ENCODE results near the gene FOSL1.

FOSL1 gene

DNA sequence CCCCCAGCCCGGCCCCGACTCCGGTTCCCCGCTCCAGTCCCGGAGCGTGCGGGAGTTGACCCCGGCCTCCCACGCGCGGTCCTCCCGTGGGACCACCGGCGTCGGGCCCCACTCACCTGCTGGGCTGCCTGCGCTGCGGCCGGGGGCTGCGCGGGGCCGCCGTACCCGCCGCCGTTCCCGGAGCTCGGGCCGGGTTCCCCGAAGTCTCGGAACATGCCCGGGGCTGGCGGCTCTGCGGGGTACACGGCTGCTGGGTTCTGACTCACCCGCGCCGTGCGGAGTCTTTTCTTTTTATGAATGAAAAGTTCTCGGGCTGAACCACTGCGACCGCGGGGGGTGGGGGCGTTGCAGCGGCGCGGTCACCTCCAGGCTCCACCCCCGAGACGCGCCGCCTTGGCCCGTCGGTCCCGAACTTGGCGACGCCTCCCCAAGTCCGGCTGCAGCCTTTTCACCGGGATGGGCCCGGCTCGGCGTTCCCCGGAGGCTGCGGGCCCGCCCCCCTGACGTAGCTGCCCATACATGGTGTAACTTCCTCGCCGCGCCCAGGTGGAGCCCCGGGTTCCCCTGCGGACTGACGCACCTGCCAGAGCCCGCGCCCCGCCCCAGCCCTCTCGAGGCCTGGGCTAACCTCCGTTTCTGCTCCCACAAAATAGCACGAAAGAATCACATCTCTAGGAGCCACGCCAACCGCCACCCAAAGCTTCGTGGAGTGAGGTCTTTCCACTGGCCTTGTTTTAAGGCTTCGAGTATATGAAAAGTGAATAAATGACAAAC lies at the start of gene FOSL1:
Gene FOSL1 (minus strand): TSS at position 264 of the 774 bp plus-strand sequence. CDS start 49 bp downstream, at position 215.
- H3K9me3 Mint-ChIP-seq: no peaks in the 10 kb centered on the region
- peak within 1 kb of the TSS; percentile 95 for H3K27ac Mint-ChIP-seq
- no peaks in the 10 kb centered on the region for H3K27me3 Mint-ChIP-seq
- peak within 1 kb of the TSS; percentile 85 for H3K4me3 Mint-ChIP-seq
- H3K36me3 Mint-ChIP-seq (ENCODE audit: low read depth): peaks cover 37% of the 10 kb centered on the region
- peaks cover 47% of the 10 kb centered on the region for H3K4me1 Mint-ChIP-seq (ENCODE audit: low read depth)
- DNase-seq: peak; percentile 95

DNA sequence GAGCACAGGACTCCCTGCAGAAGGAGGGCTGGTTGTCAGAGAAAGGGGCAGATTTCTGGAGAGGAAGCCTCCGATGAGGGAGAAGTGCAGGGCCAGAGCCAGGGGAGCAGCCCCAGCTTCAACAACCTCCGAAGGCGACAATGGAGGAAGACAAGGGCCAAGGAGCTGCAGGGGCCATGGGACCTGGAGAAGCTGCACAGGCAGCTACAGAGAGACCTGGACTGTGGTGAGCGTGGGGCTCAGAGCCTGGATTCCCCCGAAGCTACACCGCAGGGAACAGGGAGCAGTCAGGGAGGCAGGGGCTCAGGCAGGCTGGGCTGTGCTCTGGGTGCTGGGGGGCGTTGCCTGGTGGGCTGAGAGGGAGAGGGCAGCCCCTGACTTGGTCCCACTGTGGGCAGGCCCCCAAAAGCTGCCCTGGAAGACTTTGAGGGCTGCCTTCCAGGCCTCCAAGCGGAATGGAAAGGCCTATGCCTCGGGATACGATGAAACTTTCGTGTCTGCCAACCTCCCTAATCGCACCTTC lies 47.5 kb upstream of the FOSL1 start:
- no peak for DNase-seq
- Mint-ChIP-seq H3K4me3 (no peak overlapping the region), H3K9me3 (no peaks in the 10 kb centered on the region), H3K4me1 (ENCODE audit: low read depth) (no peaks in the 10 kb centered on the region), H3K27ac (no peak overlapping the region), H3K27me3 (no peaks in the 10 kb centered on the region), H3K36me3 (ENCODE audit: low read depth) (no peaks in the 10 kb centered on the region)

DNA sequence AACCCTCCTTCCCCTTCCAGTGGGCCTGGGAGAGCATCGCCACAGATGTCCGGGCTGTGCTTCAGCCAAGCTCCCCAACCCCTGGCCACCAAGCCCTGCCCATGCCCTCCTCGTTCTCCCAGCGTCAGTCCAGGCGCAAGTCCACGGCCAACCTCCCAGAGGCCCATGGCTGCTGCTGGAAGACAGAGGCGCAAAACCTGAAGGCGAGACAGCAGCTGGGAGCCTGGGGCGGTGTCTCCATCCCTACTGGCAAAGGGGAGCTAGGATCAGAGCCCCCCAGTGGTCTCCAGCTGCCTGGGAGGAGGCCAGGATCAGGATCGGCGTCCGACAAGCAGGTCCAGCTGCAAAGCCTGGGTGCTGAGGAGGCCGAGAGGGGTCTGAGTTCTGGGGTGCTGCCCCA lies 46.9 kb upstream of the FOSL1 start:
- Mint-ChIP-seq H3K4me1 (ENCODE audit: low read depth) (no peaks in the 10 kb centered on the region), H3K36me3 (ENCODE audit: low read depth) (no peaks in the 10 kb centered on the region), H3K4me3 (no peak overlapping the region), H3K27ac (no peak overlapping the region), H3K9me3 (no peaks in the 10 kb centered on the region), H3K27me3 (no peaks in the 10 kb centered on the region)
- no peak for DNase-seq

DNA sequence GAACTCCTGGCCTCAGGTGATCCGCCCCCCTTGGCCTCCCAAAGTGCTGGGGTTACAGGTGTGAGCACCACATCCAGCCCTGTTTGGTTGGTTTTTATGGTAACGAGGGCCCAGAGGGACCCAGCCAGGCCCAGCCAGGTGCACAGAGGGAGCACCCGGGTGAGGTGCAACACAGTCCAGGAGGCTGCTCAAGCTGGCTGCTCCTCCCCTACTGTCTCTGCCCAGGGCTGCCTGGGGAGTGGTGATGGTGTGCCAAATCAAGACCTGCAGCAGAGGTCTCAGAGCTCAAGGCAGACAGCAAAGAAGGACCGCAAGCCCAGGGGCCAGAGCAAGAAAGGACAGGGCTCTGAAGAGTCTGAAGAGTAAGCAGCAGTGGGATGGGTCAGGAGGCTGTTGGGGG lies 46.5 kb upstream of the FOSL1 start:
- Mint-ChIP-seq H3K4me3 (no peak overlapping the region), H3K27ac (no peak overlapping the region), H3K4me1 (ENCODE audit: low read depth) (peaks cover under 1% of the 10 kb centered on the region), H3K9me3 (no peaks in the 10 kb centered on the region), H3K36me3 (ENCODE audit: low read depth) (no peaks in the 10 kb centered on the region), H3K27me3 (no peaks in the 10 kb centered on the region)
- DNase-seq: no peak

DNA sequence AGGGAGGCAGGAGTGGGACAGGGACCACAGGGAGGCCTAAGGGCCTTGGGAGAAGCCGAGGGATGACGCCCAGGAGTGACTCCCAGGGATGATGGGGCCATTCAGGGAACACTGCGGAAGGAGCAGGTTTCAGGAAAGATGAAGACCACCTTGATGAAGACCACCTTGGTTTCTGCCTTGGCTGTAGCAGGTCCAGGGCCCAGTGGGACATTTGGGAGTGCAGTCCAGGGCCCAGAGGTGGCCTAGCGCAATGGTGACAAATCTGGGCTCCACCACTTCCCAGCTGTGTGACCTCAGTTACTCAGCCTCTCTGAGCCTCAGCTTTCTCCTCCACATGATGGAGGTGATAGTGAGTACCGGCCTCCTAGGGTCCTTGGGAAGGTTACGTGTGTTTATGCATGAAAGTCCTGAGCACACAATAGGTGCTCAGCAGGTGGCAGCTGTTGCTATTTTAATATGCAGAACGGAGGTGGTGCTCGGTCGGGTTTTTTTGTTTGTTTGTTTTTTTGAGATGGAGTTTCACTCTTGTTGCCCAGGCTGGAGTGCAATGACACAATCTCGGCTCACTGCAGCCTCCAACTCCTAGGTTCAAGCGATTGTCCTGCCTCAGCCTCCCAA lies 45.9 kb upstream of the FOSL1 start:
- no peak overlapping the region for H3K4me3 Mint-ChIP-seq
- H3K9me3 Mint-ChIP-seq: no peaks in the 10 kb centered on the region
- H3K27me3 Mint-ChIP-seq: no peaks in the 10 kb centered on the region
- H3K4me1 Mint-ChIP-seq (ENCODE audit: low read depth): peaks cover 7% of the 10 kb centered on the region
- no peaks in the 10 kb centered on the region for H3K36me3 Mint-ChIP-seq (ENCODE audit: low read depth)
- H3K27ac Mint-ChIP-seq: no peak overlapping the region
- DNase-seq: no peak

DNA sequence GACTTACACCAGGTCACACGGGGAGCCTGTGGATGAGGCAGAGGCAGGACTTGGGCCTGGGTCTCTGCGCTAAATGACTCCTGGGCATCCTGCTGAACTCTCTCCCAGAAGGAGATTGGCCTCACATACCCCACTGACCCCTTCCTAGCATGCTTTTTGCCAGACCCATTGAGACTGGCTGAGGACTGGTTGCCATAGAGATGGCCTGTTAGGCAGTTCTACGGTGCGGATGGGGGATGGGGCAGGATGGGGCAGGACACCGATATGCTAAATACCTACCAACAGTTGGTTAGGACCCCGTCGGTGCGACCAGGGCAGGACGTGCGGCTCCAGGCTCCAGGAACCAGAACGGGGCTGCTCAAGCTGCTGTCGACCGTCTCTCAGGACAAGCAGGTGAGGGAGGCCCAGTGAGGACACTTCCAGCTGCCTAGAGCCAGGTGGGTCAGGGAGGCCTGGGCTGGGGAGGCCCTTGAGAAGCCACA lies 45.3 kb upstream of the FOSL1 start, which contains the start of gene TSGA10IP:
Gene TSGA10IP (plus strand): TSS at position 51 of the 482 bp plus-strand sequence. CDS start 196 bp downstream, at position 247.
- no peaks in the 10 kb centered on the region for H3K36me3 Mint-ChIP-seq (ENCODE audit: low read depth)
- H3K27ac Mint-ChIP-seq: peak within 1 kb of the TSS; percentile 22
- peaks cover 8% of the 10 kb centered on the region for H3K4me1 Mint-ChIP-seq (ENCODE audit: low read depth)
- no peaks in the 10 kb centered on the region for H3K9me3 Mint-ChIP-seq
- no peak within 1 kb of the TSS for H3K4me3 Mint-ChIP-seq
- H3K27me3 Mint-ChIP-seq: no peaks in the 10 kb centered on the region
- no peak for DNase-seq

DNA sequence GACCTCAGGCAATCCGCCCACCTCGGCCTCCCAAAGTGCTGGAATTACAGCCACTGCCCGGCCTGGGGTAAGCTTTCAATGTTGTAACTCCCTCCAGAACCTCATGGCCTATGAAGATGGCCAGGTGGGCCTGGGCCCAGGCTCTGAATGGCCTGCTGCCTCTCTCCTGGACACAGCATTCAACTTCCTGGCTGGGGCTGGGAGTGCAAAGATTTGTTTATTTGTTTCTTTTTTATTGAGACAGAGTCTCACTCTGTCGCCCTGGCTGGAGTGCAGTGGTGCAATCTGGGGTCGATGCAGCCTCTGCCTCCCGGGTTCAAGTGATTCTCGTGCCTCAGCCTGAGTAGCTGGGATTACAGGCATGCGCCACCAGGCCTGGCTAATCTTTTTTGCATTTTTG lies 44.6 kb upstream of the FOSL1 start:
- H3K27ac Mint-ChIP-seq: peak overlapping the region; percentile 22
- H3K27me3 Mint-ChIP-seq: no peaks in the 10 kb centered on the region

DNA sequence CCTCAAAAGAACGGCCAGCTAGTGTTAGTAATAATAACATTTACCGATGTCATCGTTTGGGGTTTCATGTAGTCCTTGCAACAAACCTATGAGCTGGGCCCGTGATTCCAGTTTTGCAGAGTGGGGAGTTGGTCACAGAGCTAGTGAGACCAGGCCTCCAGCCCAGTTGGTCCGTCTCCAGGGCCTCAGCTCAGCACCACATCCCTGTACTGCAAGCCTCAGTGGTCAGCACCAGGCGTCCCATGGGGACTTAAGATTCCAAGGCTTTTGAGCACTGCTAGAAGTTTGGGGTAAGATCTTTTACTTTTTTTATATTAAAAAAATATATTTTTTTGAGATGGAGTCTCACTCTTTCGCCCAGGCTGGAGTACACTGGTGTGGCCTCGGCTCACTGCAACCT lies 44.0 kb upstream of the FOSL1 start:
- DNase-seq: no peak
- Mint-ChIP-seq H3K9me3 (no peaks in the 10 kb centered on the region), H3K27me3 (no peaks in the 10 kb centered on the region)

More for the DNA sequence above, 44.6 kb upstream of the FOSL1 start:
- Mint-ChIP-seq H3K4me1 (ENCODE audit: low read depth) (peaks cover 8% of the 10 kb centered on the region), H3K9me3 (no peaks in the 10 kb centered on the region), H3K4me3 (no peak overlapping the region), H3K36me3 (ENCODE audit: low read depth) (no peaks in the 10 kb centered on the region)
- DNase-seq: no peak

DNA sequence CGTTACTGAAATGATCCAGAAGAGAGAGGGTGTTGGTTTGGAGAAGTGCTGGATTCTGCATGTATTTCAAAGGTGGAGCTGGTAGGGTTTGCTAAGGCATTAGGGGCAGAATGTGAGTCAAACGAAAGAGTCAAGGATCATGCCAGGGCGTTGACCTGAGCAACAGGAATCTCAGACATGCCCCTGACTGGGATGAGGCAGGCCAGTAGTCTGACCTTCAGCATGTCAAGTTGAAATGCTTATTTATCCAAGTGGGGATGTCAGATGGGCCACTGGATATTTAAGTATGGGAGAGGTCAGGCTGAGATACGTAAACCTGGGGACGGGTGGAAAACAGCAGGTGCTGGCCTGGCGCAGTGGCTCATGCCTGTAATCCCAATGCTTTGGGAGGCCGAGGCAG lies 42.3 kb upstream of the FOSL1 start:
- DNase-seq: no peak
- no peaks in the 10 kb centered on the region for H3K36me3 Mint-ChIP-seq (ENCODE audit: low read depth)
- H3K27ac Mint-ChIP-seq: no peak overlapping the region
- no peaks in the 10 kb centered on the region for H3K9me3 Mint-ChIP-seq
- no peak overlapping the region for H3K4me3 Mint-ChIP-seq
- H3K27me3 Mint-ChIP-seq: no peaks in the 10 kb centered on the region
- peaks cover 8% of the 10 kb centered on the region for H3K4me1 Mint-ChIP-seq (ENCODE audit: low read depth)

More for the DNA sequence above, 44.0 kb upstream of the FOSL1 start:
- Mint-ChIP-seq H3K4me3 (no peak overlapping the region), H3K27ac (no peak overlapping the region), H3K4me1 (ENCODE audit: low read depth) (peaks cover 8% of the 10 kb centered on the region), H3K36me3 (ENCODE audit: low read depth) (no peaks in the 10 kb centered on the region)

DNA sequence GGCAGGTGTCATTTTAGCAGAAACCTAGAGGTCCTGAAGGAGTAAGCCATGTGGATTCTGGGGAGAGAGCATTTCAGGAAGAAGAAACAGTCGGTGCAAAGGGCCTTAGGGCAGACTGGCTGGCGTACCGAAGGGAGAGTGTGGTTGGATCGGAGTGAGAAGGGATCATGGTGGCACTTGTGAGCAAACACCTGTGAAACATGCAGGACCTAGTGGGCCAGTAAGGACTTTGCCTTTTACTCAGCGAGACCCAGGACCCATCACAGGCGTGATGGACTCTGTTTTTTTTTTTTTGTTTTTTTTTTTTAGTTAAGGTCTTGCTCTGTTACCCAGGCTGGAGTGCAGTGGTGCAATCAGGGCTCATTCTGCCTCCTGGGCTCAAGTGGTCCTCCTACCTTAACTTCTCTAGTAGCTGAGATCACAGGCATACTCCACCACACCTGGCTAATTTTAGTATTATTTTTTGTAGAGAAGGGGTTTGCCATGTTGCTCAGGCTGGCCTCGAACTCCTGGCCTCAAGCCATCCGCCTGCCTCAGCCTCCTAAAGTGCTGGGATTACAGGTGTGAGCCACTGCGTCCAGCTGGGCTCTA lies 41.6 kb upstream of the FOSL1 start:
- H3K27ac Mint-ChIP-seq: peak overlapping the region; percentile 12
- H3K27me3 Mint-ChIP-seq: no peaks in the 10 kb centered on the region
- no peaks in the 10 kb centered on the region for H3K9me3 Mint-ChIP-seq
- peaks cover 8% of the 10 kb centered on the region for H3K4me1 Mint-ChIP-seq (ENCODE audit: low read depth)
- H3K36me3 Mint-ChIP-seq (ENCODE audit: low read depth): no peaks in the 10 kb centered on the region
- H3K4me3 Mint-ChIP-seq: no peak overlapping the region
- DNase-seq: no peak

DNA sequence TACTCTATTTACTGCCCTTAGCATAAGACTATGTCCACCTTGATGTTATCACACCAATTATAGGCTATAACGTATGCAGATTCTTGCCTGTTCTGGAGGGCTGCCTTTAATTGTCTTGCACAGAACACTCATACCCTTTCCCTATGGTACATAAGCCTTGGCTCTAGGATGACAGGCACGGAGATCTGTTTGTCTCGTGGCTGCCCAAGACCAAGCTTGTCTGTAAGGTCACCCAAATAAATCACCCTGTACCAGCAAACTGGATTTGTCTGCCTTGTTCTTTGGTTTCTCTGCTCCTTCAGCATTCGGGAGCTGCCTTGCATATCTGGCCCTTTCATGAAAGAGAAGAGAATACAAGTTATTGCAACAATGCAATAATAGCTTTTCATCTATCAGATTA lies 37.6 kb upstream of the FOSL1 start:
- Mint-ChIP-seq H3K9me3 (no peaks in the 10 kb centered on the region), H3K4me3 (no peak overlapping the region), H3K4me1 (ENCODE audit: low read depth) (peaks cover 8% of the 10 kb centered on the region), H3K36me3 (ENCODE audit: low read depth) (no peaks in the 10 kb centered on the region), H3K27ac (no peak overlapping the region), H3K27me3 (no peaks in the 10 kb centered on the region)
- no peak for DNase-seq

DNA sequence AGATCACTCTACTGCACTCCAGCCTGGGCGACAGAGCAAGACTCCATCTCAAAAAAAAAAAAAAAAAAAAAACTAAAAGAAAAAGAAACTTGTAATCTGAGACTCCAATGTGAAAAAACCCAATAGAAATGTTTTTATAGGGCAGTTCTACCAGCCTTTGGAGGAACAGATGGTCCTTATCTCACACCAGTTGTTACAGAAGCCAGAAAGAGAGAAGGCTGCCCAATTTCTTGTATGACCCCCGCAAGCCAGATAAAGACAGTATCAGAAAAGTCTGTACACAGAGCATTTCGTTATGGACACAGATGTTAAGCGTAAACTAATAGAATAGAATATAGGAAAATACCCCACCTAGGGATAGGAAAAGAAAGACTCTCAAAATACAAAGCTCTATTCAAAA lies 33.8 kb upstream of the FOSL1 start:
- DNase-seq: no peak
- H3K36me3 Mint-ChIP-seq (ENCODE audit: low read depth): no peaks in the 10 kb centered on the region
- H3K27ac Mint-ChIP-seq: no peak overlapping the region
- H3K4me1 Mint-ChIP-seq (ENCODE audit: low read depth): peaks cover 18% of the 10 kb centered on the region
- no peak overlapping the region for H3K4me3 Mint-ChIP-seq
- H3K27me3 Mint-ChIP-seq: no peaks in the 10 kb centered on the region
- H3K9me3 Mint-ChIP-seq: no peaks in the 10 kb centered on the region

DNA sequence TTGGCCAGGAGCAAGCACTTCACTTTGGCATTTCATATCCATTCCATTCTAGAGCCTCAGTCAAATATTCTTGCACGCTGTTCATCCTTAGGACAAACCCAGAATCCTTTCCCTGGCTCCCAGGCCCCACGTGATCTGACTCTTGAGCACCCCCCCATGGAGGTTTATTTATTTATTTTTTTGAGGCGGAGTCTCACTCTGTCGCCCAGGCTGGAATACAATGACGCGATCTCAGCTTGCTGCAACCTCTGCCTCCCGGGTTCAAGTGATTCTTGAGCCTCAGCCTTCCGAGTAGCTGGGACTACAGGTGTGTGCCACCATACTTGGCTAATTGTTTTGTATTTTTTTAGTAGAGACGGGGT lies 32.4 kb upstream of the FOSL1 start:
- H3K9me3 Mint-ChIP-seq: no peaks in the 10 kb centered on the region
- H3K36me3 Mint-ChIP-seq (ENCODE audit: low read depth): no peaks in the 10 kb centered on the region
- no peak for DNase-seq
- no peak overlapping the region for H3K4me3 Mint-ChIP-seq
- no peaks in the 10 kb centered on the region for H3K27me3 Mint-ChIP-seq
- H3K27ac Mint-ChIP-seq: no peak overlapping the region
- peaks cover 33% of the 10 kb centered on the region for H3K4me1 Mint-ChIP-seq (ENCODE audit: low read depth)

DNA sequence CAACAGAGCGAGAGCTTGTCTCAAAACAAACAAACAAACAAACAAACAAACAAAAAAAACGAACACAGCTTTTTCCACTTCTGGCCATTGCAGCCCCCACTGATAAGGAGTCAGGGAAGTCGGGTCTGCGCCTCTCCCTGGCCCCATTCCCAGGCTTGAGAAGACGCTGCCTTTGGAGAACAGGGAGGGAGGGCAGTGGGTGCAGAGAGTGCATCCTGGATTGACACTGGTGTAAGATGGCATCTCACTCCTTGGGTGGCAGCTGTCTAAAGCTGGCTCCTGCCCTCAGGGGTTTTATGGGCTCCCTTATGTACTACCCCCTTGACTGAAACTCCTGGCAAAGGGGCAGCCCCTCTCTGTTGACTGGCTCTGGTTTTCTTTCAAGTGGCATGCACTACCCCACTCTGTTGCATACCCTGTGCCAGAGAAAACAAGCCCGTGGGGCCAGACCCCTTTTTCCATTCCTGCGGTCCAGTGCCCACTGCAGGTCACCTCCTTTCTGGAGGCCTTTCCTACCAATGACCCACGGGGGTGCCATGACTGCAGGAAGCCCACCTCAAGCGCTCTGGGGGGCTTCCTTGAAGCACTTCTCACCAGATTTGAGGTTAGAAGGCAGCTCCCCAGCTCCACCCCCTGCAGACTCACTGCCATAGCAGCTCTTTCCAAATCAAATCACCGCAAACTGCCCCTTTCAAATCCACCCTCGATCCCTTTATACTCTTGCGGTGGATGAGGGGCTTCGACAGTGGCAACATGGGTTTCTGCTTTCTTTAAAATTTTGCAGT lies 31.8 kb upstream of the FOSL1 start:
- Mint-ChIP-seq H3K4me3 (no peak overlapping the region), H3K9me3 (no peaks in the 10 kb centered on the region), H3K27me3 (no peaks in the 10 kb centered on the region), H3K4me1 (ENCODE audit: low read depth) (peaks cover 38% of the 10 kb centered on the region), H3K36me3 (ENCODE audit: low read depth) (no peaks in the 10 kb centered on the region), H3K27ac (peak overlapping the region; percentile 63)
- no peak for DNase-seq
